ENCODE measurements around the gene PREX1.
"Not testable (repeated sequence)": the region's sequence is repeated elsewhere in the genome, so short reads cannot be mapped to it uniquely, and the experiment has no call there.

The PREX1 gene, protein sequence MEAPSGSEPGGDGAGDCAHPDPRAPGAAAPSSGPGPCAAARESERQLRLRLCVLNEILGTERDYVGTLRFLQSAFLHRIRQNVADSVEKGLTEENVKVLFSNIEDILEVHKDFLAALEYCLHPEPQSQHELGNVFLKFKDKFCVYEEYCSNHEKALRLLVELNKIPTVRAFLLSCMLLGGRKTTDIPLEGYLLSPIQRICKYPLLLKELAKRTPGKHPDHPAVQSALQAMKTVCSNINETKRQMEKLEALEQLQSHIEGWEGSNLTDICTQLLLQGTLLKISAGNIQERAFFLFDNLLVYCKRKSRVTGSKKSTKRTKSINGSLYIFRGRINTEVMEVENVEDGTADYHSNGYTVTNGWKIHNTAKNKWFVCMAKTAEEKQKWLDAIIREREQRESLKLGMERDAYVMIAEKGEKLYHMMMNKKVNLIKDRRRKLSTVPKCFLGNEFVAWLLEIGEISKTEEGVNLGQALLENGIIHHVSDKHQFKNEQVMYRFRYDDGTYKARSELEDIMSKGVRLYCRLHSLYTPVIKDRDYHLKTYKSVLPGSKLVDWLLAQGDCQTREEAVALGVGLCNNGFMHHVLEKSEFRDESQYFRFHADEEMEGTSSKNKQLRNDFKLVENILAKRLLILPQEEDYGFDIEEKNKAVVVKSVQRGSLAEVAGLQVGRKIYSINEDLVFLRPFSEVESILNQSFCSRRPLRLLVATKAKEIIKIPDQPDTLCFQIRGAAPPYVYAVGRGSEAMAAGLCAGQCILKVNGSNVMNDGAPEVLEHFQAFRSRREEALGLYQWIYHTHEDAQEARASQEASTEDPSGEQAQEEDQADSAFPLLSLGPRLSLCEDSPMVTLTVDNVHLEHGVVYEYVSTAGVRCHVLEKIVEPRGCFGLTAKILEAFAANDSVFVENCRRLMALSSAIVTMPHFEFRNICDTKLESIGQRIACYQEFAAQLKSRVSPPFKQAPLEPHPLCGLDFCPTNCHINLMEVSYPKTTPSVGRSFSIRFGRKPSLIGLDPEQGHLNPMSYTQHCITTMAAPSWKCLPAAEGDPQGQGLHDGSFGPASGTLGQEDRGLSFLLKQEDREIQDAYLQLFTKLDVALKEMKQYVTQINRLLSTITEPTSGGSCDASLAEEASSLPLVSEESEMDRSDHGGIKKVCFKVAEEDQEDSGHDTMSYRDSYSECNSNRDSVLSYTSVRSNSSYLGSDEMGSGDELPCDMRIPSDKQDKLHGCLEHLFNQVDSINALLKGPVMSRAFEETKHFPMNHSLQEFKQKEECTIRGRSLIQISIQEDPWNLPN (N-terminal part only)

GRCh38 chr20:48827855-48828733 is at the start of gene PREX1:
Gene PREX1 (minus strand): TSS chr20:48827999. CDS start chr20:48827860, 139 bp downstream.
- no peak for TF ChIP-seq CTCF (conservative IDR thresholded peaks at IDR 0.05; ENCODE audit: low read depth)
- CTCF ChIA-PET = interaction anchor here (1.1 to 3.5 kb wide), 2 partner anchors 77 to 171 kb away, joined by 6 to 17 read pairs; no protein-coding TSS in a partner anchor
- no peak within 1 kb of the TSS for H3K27ac ChIP-seq
- DNase-seq (ENCODE audit: low spot score) = peak; percentile 70
- POLR2A ChIA-PET (ENCODE audit: low non-redundant PET) = no interaction called here

DNA sequence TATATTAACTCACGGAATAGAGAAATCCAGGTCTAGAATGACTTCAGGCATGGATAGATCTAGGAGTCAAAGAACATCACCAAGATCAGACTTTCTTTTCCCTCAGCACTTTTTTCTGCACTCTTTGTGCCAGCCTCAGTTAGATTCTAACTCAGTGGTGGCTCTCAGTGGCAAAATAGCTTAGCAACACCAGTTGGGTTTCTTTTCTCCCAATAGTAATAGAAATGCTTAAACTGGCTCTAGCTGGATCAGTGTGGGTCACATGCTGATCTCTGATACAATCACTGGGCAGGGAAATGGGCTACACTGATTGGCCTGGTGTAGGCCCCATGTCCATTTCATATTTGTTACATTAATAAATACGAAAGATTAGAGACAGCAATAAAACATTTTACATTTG is 49.5 kb upstream of the PREX1 start:
- CTCF ChIA-PET = interaction anchor here (0.6 to 1.7 kb wide), 6 partner anchors 17 to 1092 kb away, joined by 3 to 6 read pairs (median 4); no protein-coding TSS in a partner anchor

DNA sequence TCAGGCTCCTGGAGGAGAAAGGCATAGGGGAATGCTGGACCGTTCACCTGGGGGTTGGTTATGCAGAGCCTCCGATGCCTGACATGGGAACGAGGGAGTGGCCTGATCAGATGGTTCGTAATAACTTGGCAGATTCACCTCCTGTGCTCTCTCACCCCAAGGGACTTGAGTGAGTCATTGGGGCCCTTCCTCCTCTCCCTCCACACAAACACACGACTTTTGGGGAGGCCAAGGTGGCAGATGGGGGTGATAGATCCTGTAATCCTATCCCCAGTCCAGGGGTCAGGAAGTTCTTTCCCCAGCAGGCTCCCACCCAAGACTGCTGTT is 48.1 kb upstream of the PREX1 start:
- ChIA-PET CTCF (no interaction called here), POLR2A (ENCODE audit: low non-redundant PET) (no interaction called here)
- H3K27ac ChIP-seq = no peak overlapping the region
- TF ChIP-seq CTCF (conservative IDR thresholded peaks at IDR 0.05; ENCODE audit: low read depth) = no peak
- DNase-seq (ENCODE audit: low spot score) = peak; percentile 89

More for the DNA sequence above, 49.5 kb upstream of the PREX1 start:
- TF ChIP-seq CTCF (conservative IDR thresholded peaks at IDR 0.05; ENCODE audit: low read depth) = no peak
- no peak overlapping the region for H3K27ac ChIP-seq
- DNase-seq (ENCODE audit: low spot score) = no peak
- POLR2A ChIA-PET (ENCODE audit: low non-redundant PET) = no interaction called here

DNA sequence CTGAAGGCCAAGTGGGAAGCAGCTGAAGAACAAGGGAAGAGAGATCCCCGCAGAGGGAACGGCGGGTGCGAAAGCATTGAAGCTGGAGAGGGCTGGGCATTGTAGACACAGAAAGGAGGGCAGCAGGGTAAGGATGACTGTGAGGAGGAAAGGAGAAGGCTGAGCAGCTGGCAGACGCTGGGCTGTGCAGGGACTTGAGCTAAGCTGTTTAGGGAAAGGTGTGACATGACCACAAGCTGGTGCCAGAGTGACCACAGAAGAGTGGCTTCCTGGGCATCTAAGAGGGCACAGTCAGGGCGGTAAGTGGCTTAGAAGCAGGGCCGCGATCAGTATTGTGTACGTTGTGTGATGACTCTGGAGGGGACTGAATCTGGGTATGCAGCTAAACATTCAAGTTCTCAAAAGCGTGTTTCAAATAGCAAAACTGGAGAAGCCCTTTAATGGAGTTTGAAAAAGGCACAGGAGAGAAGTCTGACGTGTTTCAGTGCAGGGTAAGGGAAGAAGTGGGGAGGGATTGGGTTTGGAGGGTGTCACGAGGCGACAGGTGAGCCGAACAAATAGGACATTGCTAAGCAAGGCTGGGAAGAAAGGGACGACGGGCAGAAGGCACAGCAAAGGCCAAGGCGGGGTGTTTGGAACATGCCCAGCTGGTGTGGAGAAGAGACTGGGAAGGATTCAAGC is 47.6 kb upstream of the PREX1 start:
- no peak for TF ChIP-seq CTCF (conservative IDR thresholded peaks at IDR 0.05; ENCODE audit: low read depth)
- POLR2A ChIA-PET (ENCODE audit: low non-redundant PET) = no interaction called here
- CTCF ChIA-PET = interaction anchor here (0.5 to 1.1 kb wide), 6 partner anchors 9 to 762 kb away, joined by 3 to 10 read pairs (median 4); no protein-coding TSS in a partner anchor
- no peak overlapping the region for H3K27ac ChIP-seq
- no peak for DNase-seq (ENCODE audit: low spot score)

GRCh38 chr20:48869442-48869841 is 41.6 kb upstream of the PREX1 start:
- CTCF ChIA-PET = not testable (repeated sequence)

GRCh38 chr20:48866936-48867335 is 39.1 kb upstream of the PREX1 start:
- H3K27ac ChIP-seq = no peak overlapping the region
- ChIA-PET CTCF (interaction anchor here (0.6 to 0.8 kb wide), 2 partner anchors 8 to 904 kb away, joined by 4 read pairs; no protein-coding TSS in a partner anchor), POLR2A (ENCODE audit: low non-redundant PET) (no interaction called here)
- no peak for DNase-seq (ENCODE audit: low spot score)
- TF ChIP-seq CTCF (conservative IDR thresholded peaks at IDR 0.05; ENCODE audit: low read depth) = no peak

More at GRCh38 chr20:48869442-48869841, 41.6 kb upstream of the PREX1 start:
- DNase-seq (ENCODE audit: low spot score); POLR2A ChIA-PET (ENCODE audit: low non-redundant PET); H3K27ac ChIP-seq: not testable (repeated sequence)
